HCT116 (cell line): ENCODE data around the gene AGPAT2. TPM values are rescaled to one million over a fixed set of nuclear protein-coding genes. Genes with fewer than 3 reads are reported as not detected.

ENCODE experiments used
- ATAC-seq: fragments of 200-7000 bp; cut with Tn5 transposase; 2 replicates; pipeline ENCODE4 v1.9.1; 2020; ENCODE audit warnings: mild to moderate bottlenecking, moderate library complexity
- BruUV-seq: library from RNA; stranded (reverse); fragments of 400-500 nt; replicated peaks from 2 replicates; lab custom pipeline; 2021; lab: Mats Ljungman, UMichigan
- CTCF ChIA-PET: fragments of 300-600 bp; sonication (Branson Sonifier 250); formaldehyde crosslinking; loops from one replicate; lab custom pipeline; 2021; ENCODE audit warnings: antibody characterized with exemption; lab: Charles Lee
- POLR2A ChIA-PET: fragments of 300-600, 350-600 bp; sonication (Branson Sonifier 250); formaldehyde crosslinking; loops from one replicate; lab custom pipeline; 2021; ENCODE audit warnings: antibody characterized with exemption; lab: Charles Lee
- RAD21 ChIA-PET, 2 experiments: fragments of 300-600 bp; sonication (Branson Sonifier 250); formaldehyde crosslinking; loops; one replicate each; lab custom pipeline; 2023; ENCODE audit warnings: low total read pairs in 2 of 2; ENCODE audit not compliant: uncharacterized antibody in 2 of 2, unreplicated experiment in 2 of 2, low non-redundant PET in 1 of 2; lab: Charles Lee
- DNase-seq: peaks from one replicate; pipeline ENCODE4 v3.0.0-alpha.2; 2010; ENCODE audit warnings: low read depth, low spot score
- H2AFZ ChIP-seq: fragments of 200-600 bp; shearing (Covaris generic), sonication (generic); 2 replicates; pipeline ENCODE4 v1.6.1; 2017; ENCODE audit warnings: low read depth, mixed run types, mixed read lengths, antibody characterized with exemption, low read length; ENCODE audit not compliant: poor library complexity, severe bottlenecking
- H3K27ac ChIP-seq: 2 replicates; pipeline ENCODE4 v1.5.1; 2012; ENCODE audit warnings: low read depth, low read length
- H3K27me3 ChIP-seq: fragments of 200-600 bp; sonication (generic); 2 replicates; pipeline ENCODE4 v1.6.1; 2016; ENCODE audit warnings: mixed run types, low read length, mixed read lengths; ENCODE audit not compliant: insufficient read depth
- H3K36me3 ChIP-seq, 2 experiments: fragments of 200-500 bp in 1 of 2; fragments of 200-600 bp in 1 of 2; sonication (Bioruptor generic) in 1 of 2; sonication (generic) in 1 of 2; 2 replicates each; pipeline versions ENCODE4 v1.5.1 to v1.6.1; 2014 to 2016; ENCODE audit warnings: low read length in 2 of 2, inconsistent platforms in 1 of 2, mixed read lengths in 1 of 2, mixed run types in 1 of 2; ENCODE audit not compliant: insufficient read depth in 2 of 2, control insufficient read depth in 1 of 2
- H3K4me1 ChIP-seq, 2 experiments: fragments of 200-600 bp in 1 of 2; sonication (generic) in 1 of 2; 2 replicates each; pipeline versions ENCODE4 v1.5.1 to v1.6.1; 2012 to 2017; ENCODE audit warnings: low read length in 2 of 2, inconsistent platforms in 1 of 2, mild to moderate bottlenecking in 1 of 2, mixed read lengths in 1 of 2, mixed run types in 1 of 2, moderate library complexity in 1 of 2; ENCODE audit not compliant: insufficient read depth in 2 of 2, control insufficient read depth in 1 of 2
- H3K4me2 ChIP-seq: fragments of 200-600 bp; sonication (generic); 2 replicates; pipeline ENCODE4 v1.6.1; 2017; ENCODE audit warnings: mixed run types, low read length, mixed read lengths
- H3K4me3 ChIP-seq, 2 experiments: fragments of 200-600 bp in 1 of 2; sonication (generic) in 1 of 2; replicated peaks in 1 of 2; 2 replicates each; pipeline ENCODE4 v1.5.1; 2011 to 2016; ENCODE audit warnings: low read length in 2 of 2, control low read depth in 1 of 2, low read depth in 1 of 2, mild to moderate bottlenecking in 1 of 2, mixed read lengths in 1 of 2, mixed run types in 1 of 2
- H3K79me2 ChIP-seq: fragments of 200-600 bp; sonication (generic); 2 replicates; pipeline ENCODE4 v1.6.1; 2017; ENCODE audit warnings: mild to moderate bottlenecking, mixed run types, low read length, moderate library complexity, mixed read lengths; ENCODE audit not compliant: insufficient read depth
- H3K9ac ChIP-seq: fragments of 200-600 bp; sonication (generic); 2 replicates; pipeline ENCODE4 v1.6.1; 2016; ENCODE audit warnings: low read length, mixed read lengths
- H3K9me2 ChIP-seq: fragments of 200-600 bp; sonication (generic), shearing (Covaris generic); 2 replicates; pipeline ENCODE4 v1.6.1; 2017; ENCODE audit warnings: mixed run types, mild to moderate bottlenecking, moderate library complexity; ENCODE audit not compliant: insufficient read depth
- H3K9me3 ChIP-seq, 2 experiments: fragments of 200-500 bp in 1 of 2; fragments of 200-600 bp in 1 of 2; sonication (Bioruptor generic) in 1 of 2; sonication (generic) in 1 of 2; 2 replicates each; pipeline ENCODE4 v1.6.1; 2014 to 2017; ENCODE audit warnings: low read length in 2 of 2, mixed read lengths in 2 of 2, inconsistent platforms in 1 of 2, low read depth in 1 of 2, mild to moderate bottlenecking in 1 of 2, mixed run types in 1 of 2, moderate library complexity in 1 of 2; ENCODE audit not compliant: control insufficient read depth in 1 of 2, insufficient read depth in 1 of 2
- H4K20me1 ChIP-seq: fragments of 200-600 bp; sonication (generic), shearing (Covaris generic); 2 replicates; pipeline ENCODE4 v1.6.1; 2017; ENCODE audit warnings: mixed run types, mild to moderate bottlenecking, moderate library complexity; ENCODE audit not compliant: insufficient read depth
- CTCF ChIP-seq, 3 experiments: fragments of 200-600 bp in 1 of 3; sonication (generic) in 1 of 3; IDR thresholded peaks in 2 of 3; conservative IDR thresholded peaks in 1 of 3; 2 replicates each; pipeline ENCODE4 v1.5.1; 2012 to 2017; ENCODE audit warnings: low read depth in 2 of 3, low read length in 2 of 3, antibody characterized with exemption in 1 of 3, borderline replicate concordance in 1 of 3, control low read depth in 1 of 3, mild to moderate bottlenecking in 1 of 3, mixed read lengths in 1 of 3, mixed run types in 1 of 3, moderate library complexity in 1 of 3; ENCODE audit not compliant: insufficient read depth in 1 of 3
- FOSL1 ChIP-seq: IDR thresholded peaks from 2 replicates; pipeline ENCODE4 v1.6.1; 2012; ENCODE audit warnings: low read depth
- SRF ChIP-seq: IDR thresholded peaks from 2 replicates; pipeline ENCODE4 v1.6.1; 2012; ENCODE audit warnings: low read depth
- YY1 ChIP-seq: IDR thresholded peaks from 2 replicates; pipeline ENCODE4 v1.6.1; 2011; ENCODE audit warnings: low read length, low read depth, moderate library complexity, mild to moderate bottlenecking; ENCODE audit not compliant: insufficient replicate concordance; ENCODE audit errors: extremely low read depth
- intact Hi-C: fragments of 100-400 bp; cut with micrococcal nuclease; formaldehyde crosslinking; loops from 2 replicates; pipeline ENCODE4 v1.10.0; 2022
- total RNA-seq: library from RNA; stranded (reverse); gene quantifications from one replicate; pipeline ENCODE4 v1.2.1, GENCODE V29; 2021; ENCODE audit not compliant: unreplicated experiment

AGPAT2 gene
- total RNA-seq, 1 experiment from 2014 or later: 86.0 TPM

- TF ChIP-seq CTCF (IDR thresholded peaks at IDR 0.05 in 2 of 3, conservative IDR thresholded peaks at IDR 0.05 in 1 of 3; ENCODE audit: borderline replicate concordance in 1 of 3, insufficient read depth in 1 of 3, low read depth in 2 of 3, low read length in 2 of 3): no peak
These were observed 24.3 kb downstream of the AGPAT2 start, which contains the start of gene EGFL7 (continued) for GRCh38 chr9:136662656-136663581.

DNA sequence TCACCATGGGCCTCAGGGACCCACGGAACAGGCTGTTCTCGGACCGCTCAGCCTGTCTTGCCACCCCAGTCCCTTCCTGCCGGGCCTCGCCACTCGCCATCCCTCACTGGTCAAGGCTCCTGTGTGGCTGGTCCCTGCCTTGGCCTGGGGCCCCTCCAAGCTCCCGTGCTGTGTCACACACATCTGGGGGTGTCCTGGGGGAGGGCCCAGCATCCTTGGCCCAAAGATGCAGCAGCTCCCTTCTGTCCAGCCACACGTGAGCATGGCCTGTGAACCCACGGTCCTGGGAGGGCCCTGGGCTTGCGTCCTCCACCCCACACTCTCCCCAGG is 25.0 kb downstream of the AGPAT2 start:
- Histone ChIP-seq H3K27ac (no peak overlapping the region), H3K9me2 (no peaks in the 10 kb centered on the region), H2AFZ (no peak overlapping the region), H3K4me3 (no peak overlapping the region), H3K36me3 (no peaks in the 10 kb centered on the region), H3K4me1 (peaks cover 0 to 14% of the 10 kb centered on the region in 2 experiments; a peak in 1 of 4 replicates), H4K20me1 (no peaks in the 10 kb centered on the region), H3K9me3 (no peaks in the 10 kb centered on the region), H3K79me2 (no peaks in the 10 kb centered on the region), H3K9ac (no peak overlapping the region), H3K4me2 (no peak overlapping the region), H3K27me3 (no peaks in the 10 kb centered on the region)
- intact Hi-C loops: no loop called here
- no TSS peak for BruUV-seq
- ChIA-PET CTCF (no interaction called here), RAD21 (no interaction called here), POLR2A (no interaction called here)
- TF ChIP-seq YY1: no peak
- no peak for TF ChIP-seq FOSL1
- no peak for TF ChIP-seq SRF
- no peak for ATAC-seq
- DNase-seq: no peak
